Testis (tissue), 2 donors: Measurements from ENCODE around the gene PCBP2.

ENCODE experiments used
- POLR2A ChIP-seq: fragments of 450-650 bp; IDR thresholded peaks from one replicate; pipeline ENCODE4 v1.6.1; 2017; ENCODE audit warnings: antibody characterized with exemption, mild to moderate bottlenecking, moderate library complexity
- TF ChIP-seq, protein P1 (sequence below), 3 experiments: fragments of 450-650 bp in 2 of 3; fragments of 200-600 bp in 1 of 3; sonication (generic) in 1 of 3; IDR thresholded peaks; one replicate each; pipeline ENCODE4 v1.5.1; 2016 to 2019; ENCODE audit warnings: antibody characterized with exemption in 3 of 3, mild to moderate bottlenecking in 2 of 3, moderate library complexity in 1 of 3

- TF ChIP-seq, protein P1, sequence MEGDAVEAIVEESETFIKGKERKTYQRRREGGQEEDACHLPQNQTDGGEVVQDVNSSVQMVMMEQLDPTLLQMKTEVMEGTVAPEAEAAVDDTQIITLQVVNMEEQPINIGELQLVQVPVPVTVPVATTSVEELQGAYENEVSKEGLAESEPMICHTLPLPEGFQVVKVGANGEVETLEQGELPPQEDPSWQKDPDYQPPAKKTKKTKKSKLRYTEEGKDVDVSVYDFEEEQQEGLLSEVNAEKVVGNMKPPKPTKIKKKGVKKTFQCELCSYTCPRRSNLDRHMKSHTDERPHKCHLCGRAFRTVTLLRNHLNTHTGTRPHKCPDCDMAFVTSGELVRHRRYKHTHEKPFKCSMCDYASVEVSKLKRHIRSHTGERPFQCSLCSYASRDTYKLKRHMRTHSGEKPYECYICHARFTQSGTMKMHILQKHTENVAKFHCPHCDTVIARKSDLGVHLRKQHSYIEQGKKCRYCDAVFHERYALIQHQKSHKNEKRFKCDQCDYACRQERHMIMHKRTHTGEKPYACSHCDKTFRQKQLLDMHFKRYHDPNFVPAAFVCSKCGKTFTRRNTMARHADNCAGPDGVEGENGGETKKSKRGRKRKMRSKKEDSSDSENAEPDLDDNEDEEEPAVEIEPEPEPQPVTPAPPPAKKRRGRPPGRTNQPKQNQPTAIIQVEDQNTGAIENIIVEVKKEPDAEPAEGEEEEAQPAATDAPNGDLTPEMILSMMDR (IDR thresholded peaks at IDR 0.05) = no peak
- TF ChIP-seq POLR2A = no peak
Measured at GRCh38 chr12:53467880-53468279, 16.0 kb downstream of the PCBP2 start.
